GM21737 (cell line): ENCODE measurements around the gene HRH1.
A peak's percentile ranks its signal among the peaks of the same experiment; 100 is the strongest.
"Not testable (repeated sequence)": the region's sequence is repeated elsewhere in the genome, so short reads cannot be mapped to it uniquely, and the experiment has no call there.

ENCODE experiments used
- ATAC-seq: cut with Tn5 transposase; IDR thresholded peaks from one replicate; pipeline ENCODE4 v1.9.1; 2021; ENCODE audit warnings: mild to moderate bottlenecking, moderate library complexity; ENCODE audit not compliant: unreplicated experiment

HRH1 gene

GRCh38 chr3:11140713-11141104 is 13.6 kb upstream of the HRH1 start:
- ATAC-seq: peak; percentile 35

- ATAC-seq: no peak
Observed at GRCh38 chr3:11143476-11143875, 10.8 kb upstream of the HRH1 start.

- no peak for ATAC-seq
Observed at GRCh38 chr3:11144996-11145395, 9.3 kb upstream of the HRH1 start.

GRCh38 chr3:11145888-11146287 is 8.4 kb upstream of the HRH1 start:
- no peak for ATAC-seq

GRCh38 chr3:11146773-11147660 is 7.3 kb upstream of the HRH1 start:
- no peak for ATAC-seq

- no peak for ATAC-seq
Observed at GRCh38 chr3:11150256-11150655, 4.0 kb upstream of the HRH1 start.

GRCh38 chr3:11152301-11152700 is 2.0 kb upstream of the HRH1 start:
- no peak for ATAC-seq

- ATAC-seq: no peak
Observed at GRCh38 chr3:11154953-11155325, 646 bp downstream of the HRH1 start.

GRCh38 chr3:11155341-11156025 is 1.2 kb downstream of the HRH1 start:
- ATAC-seq: no peak

- ATAC-seq: no peak
Observed at GRCh38 chr3:11156026-11156410, 1.7 kb downstream of the HRH1 start.

- no peak for ATAC-seq
Observed at GRCh38 chr3:11157421-11157820, 3.1 kb downstream of the HRH1 start.

- ATAC-seq: no peak
Observed at GRCh38 chr3:11159421-11159904, 5.2 kb downstream of the HRH1 start.

- ATAC-seq: no peak
Observed at GRCh38 chr3:11161666-11162065, 7.4 kb downstream of the HRH1 start.

GRCh38 chr3:11162401-11163345 is 8.4 kb downstream of the HRH1 start:
- ATAC-seq: no peak

GRCh38 chr3:11164607-11165006 is 10.3 kb downstream of the HRH1 start:
- no peak for ATAC-seq

- ATAC-seq: no peak
Observed at GRCh38 chr3:11165476-11165875, 11.2 kb downstream of the HRH1 start.

GRCh38 chr3:11166807-11167400 is 12.6 kb downstream of the HRH1 start:
- ATAC-seq: not testable (repeated sequence)

GRCh38 chr3:11167590-11167989 is 13.3 kb downstream of the HRH1 start:
- ATAC-seq: no peak

- ATAC-seq: no peak
Observed at GRCh38 chr3:11168406-11168805, 14.1 kb downstream of the HRH1 start.

- ATAC-seq: no peak
Observed at GRCh38 chr3:11168881-11169805, 14.8 kb downstream of the HRH1 start.
